GM12878 (cell line): ENCODE data around the gene GRAMD1A. TPM values are rescaled to one million over a fixed set of nuclear protein-coding genes. Genes with fewer than 3 reads are reported as not detected.

Experiments
- ATAC-seq: fragments of 200-7000 bp; cut with Tn5 transposase; 3 replicates; pipeline ENCODE4 v1.9.1; 2020; ENCODE audit warnings: mild to moderate bottlenecking, moderate library complexity
- BruUV-seq: library from RNA; stranded (reverse); fragments of 400-500 nt; replicated peaks from 2 replicates; lab custom pipeline; 2021; lab: Mats Ljungman, UMichigan
- CTCF ChIA-PET: fragments of 300-600 bp; sonication (Branson Sonifier 250); formaldehyde crosslinking; extraction: SDS; loops from one replicate; lab custom pipeline; 2021; ENCODE audit warnings: inconsistent platforms; lab: Yijun Ruan, JAX
- POLR2A ChIA-PET: fragments of 350-600 bp; formaldehyde crosslinking; extraction: SDS; loops from one replicate; lab custom pipeline; 2021; ENCODE audit warnings: inconsistent platforms; lab: Charles Lee
- RAD21 ChIA-PET: fragments of 300-600 bp; sonication (Branson Sonifier 250); formaldehyde crosslinking; loops from one replicate; lab custom pipeline; 2023; ENCODE audit warnings: antibody characterized with exemption; ENCODE audit not compliant: unreplicated experiment; lab: Charles Lee
- SMC1A ChIA-PET: fragments of 300-600 bp; sonication (Branson Sonifier 250); formaldehyde crosslinking; loops from one replicate; lab custom pipeline; 2023; ENCODE audit not compliant: unreplicated experiment, uncharacterized antibody; lab: Charles Lee
- DNase-seq: peaks from one replicate; pipeline ENCODE4 v3.0.0-alpha.2; 2011; ENCODE audit warnings: low read depth, low spot score
- FAIRE-seq: peaks from 3 replicates; lab custom pipeline; 2011; peaks lifted over from hg19 to GRCh38; lab: Jason Lieb, UNC
- H2AFZ ChIP-seq: 2 replicates; pipeline ENCODE4 v1.6.0; 2011; ENCODE audit warnings: low read depth, low read length, control low read depth; ENCODE audit not compliant: control insufficient read depth
- H3K27ac ChIP-seq: 2 replicates; pipeline ENCODE4 v1.5.1; 2011; ENCODE audit warnings: control low read depth; ENCODE audit not compliant: control insufficient read depth, insufficient read depth
- H3K27me3 ChIP-seq, 2 experiments: replicated peaks in 1 of 2; 2 replicates each; pipeline versions ENCODE4 v1.6.0 to v1.6.1; 2011; ENCODE audit warnings: low read length in 1 of 2; ENCODE audit not compliant: control insufficient read depth in 2 of 2, insufficient read depth in 2 of 2
- H3K36me3 ChIP-seq, 2 experiments: 2 replicates each; pipeline ENCODE4 v1.5.1; 2011; ENCODE audit warnings: low read length in 1 of 2; ENCODE audit not compliant: control insufficient read depth in 2 of 2, insufficient read depth in 2 of 2
- H3K4me1 ChIP-seq: 2 replicates; pipeline ENCODE4 v1.6.1; 2011; ENCODE audit warnings: mild to moderate bottlenecking, low read length, moderate library complexity, mixed read lengths; ENCODE audit not compliant: control insufficient read depth, insufficient read depth
- H3K4me2 ChIP-seq: 2 replicates; pipeline ENCODE4 v1.6.0; 2011; ENCODE audit warnings: control low read depth; ENCODE audit not compliant: control insufficient read depth, insufficient read depth
- H3K4me3 ChIP-seq: fragments of 200-600 bp; sonication (generic); 2 replicates; pipeline ENCODE4 v1.5.1; 2016
- H3K79me2 ChIP-seq: 2 replicates; pipeline ENCODE4 v1.6.0; 2011; ENCODE audit warnings: low read length; ENCODE audit not compliant: control insufficient read depth, insufficient read depth
- H3K9ac ChIP-seq: 2 replicates; pipeline ENCODE4 v1.8.0; 2011; ENCODE audit warnings: low read length, control low read depth, mixed read lengths; ENCODE audit not compliant: control insufficient read depth, insufficient read depth
- H3K9me3 ChIP-seq: replicated peaks from 3 replicates; pipeline ENCODE4 v1.5.1; 2011; ENCODE audit warnings: mild to moderate bottlenecking, low read length; ENCODE audit not compliant: control insufficient read depth, insufficient read depth
- H4K20me1 ChIP-seq: 2 replicates; pipeline ENCODE4 v1.6.0; 2011; ENCODE audit not compliant: control insufficient read depth, insufficient read depth
- IKZF1 ChIP-seq: fragments of 450-650 bp; conservative IDR thresholded peaks from 2 replicates; pipeline ENCODE4 v1.6.1; 2017; ENCODE audit warnings: antibody characterized with exemption, mild to moderate bottlenecking
- IRF4 ChIP-seq: IDR thresholded peaks from 2 replicates; pipeline ENCODE4 v1.6.1; 2011; ENCODE audit warnings: low read depth, low read length
- NR2C1 ChIP-seq: fragments of 450-650 bp; IDR thresholded peaks from 2 replicates; pipeline ENCODE4 v1.6.1; 2017; ENCODE audit warnings: antibody characterized with exemption, mild to moderate bottlenecking, moderate library complexity
- POLR2A ChIP-seq: IDR thresholded peaks from 2 replicates; pipeline ENCODE4 v1.6.1; 2011; ENCODE audit warnings: low read depth, mild to moderate bottlenecking, low read length
- RCOR1 ChIP-seq: conservative IDR thresholded peaks from 2 replicates; pipeline ENCODE4 v1.6.1; 2012; ENCODE audit warnings: low read depth, low read length, improper control_type of control experiment
- ZNF687 ChIP-seq: fragments of 450-650 bp; IDR thresholded peaks from 2 replicates; pipeline ENCODE4 v1.6.1; 2017; ENCODE audit warnings: mild to moderate bottlenecking, moderate library complexity
- WGBS: methylation state at CpG from one replicate; pipeline ENCODE4 v1.1.6; 2016; ENCODE audit warnings: low lambda C conversion rate; ENCODE audit not compliant: insufficient replicate concordance, insufficient coverage; ENCODE audit errors: missing lambda C conversion rate; 5-methylcytosine and 5-hydroxymethylcytosine counted together
- in situ Hi-C: fragments of 300-500 bp; cut with MboI; formaldehyde crosslinking; loops from 9 replicates; pipeline ENCODE4 v1.14.3; 2018; ENCODE audit warnings: mixed read lengths
- intact Hi-C: fragments of 100-400 bp; cut with micrococcal nuclease; formaldehyde crosslinking; loops from one replicate; pipeline ENCODE4 v1.14.2; 2022; ENCODE audit not compliant: unreplicated experiment
- polyA plus RNA-seq, 11 experiments: library from polyadenylated mRNA; depleted of rRNA in 4 of 11; unstranded in 6 of 11; stranded (reverse) in 5 of 11; fragments of >200 nt; fragmentation: Nextera tagmentation in 4 of 11; fragmentation: Illumina TruSeq in 1 of 11; extraction: Ambion mirVana in 4 of 11; extraction: Trizol in 1 of 11; gene quantifications; 1 replicate in 1 of 11; 2 replicates in 10 of 11; pipeline versions ENCODE4 v1.2.1 to v1.2.3, GENCODE V29; 2011 to 2016; ENCODE audit warnings: inconsistent platforms in 2 of 11, missing spikeins in 2 of 11, low read depth in 1 of 11
- total RNA-seq, 4 experiments: library from RNA; depleted of rRNA in 3 of 4; stranded (reverse); fragments of >200 nt in 3 of 4; fragmentation: Illumina TruSeq in 1 of 4; extraction: Trizol in 1 of 4; gene quantifications; 2 replicates each; pipeline versions ENCODE4 v1.2.1 to v1.2.3, GENCODE V29; 2013 to 2021
- TF ChIP-seq, protein P1 (sequence below): fragments of 450-650 bp; IDR thresholded peaks from 2 replicates; pipeline ENCODE4 v1.6.1; 2016; ENCODE audit warnings: mild to moderate bottlenecking, moderate library complexity, borderline replicate concordance

Gene GRAMD1A
- total and polyA plus RNA-seq, 10 of the 15 experiments (the other 5 are each of a cell fraction or from before 2014, with no cell fraction given), result 0.79 to 73.6 (median 35.3) TPM

GRCh38 chr19:35029737-35030256 is 29.7 kb downstream of the GRAMD1A start:
- in situ Hi-C loops, result no loop called here
- Histone ChIP-seq H3K4me2 (0 out of 2 replicates have a peak overlapping the region, but pooled peaks have one; percentile 42), H3K4me1 (no peaks in the 10 kb centered on the region), H3K27ac (no peak overlapping the region), H2AFZ (no peak overlapping the region), H4K20me1 (no peaks in the 10 kb centered on the region), H3K4me3 (no peak overlapping the region), H3K36me3 (peaks cover 0 to 5% of the 10 kb centered on the region in 2 experiments; a peak in 2 of 4 replicates), H3K79me2 (no peaks in the 10 kb centered on the region), H3K9ac (no peak overlapping the region), H3K27me3 (peaks cover 2 to 5% of the 10 kb centered on the region in 2 experiments; a peak in 2 of 4 replicates), H3K9me3 (no peaks in the 10 kb centered on the region)
- ATAC-seq (no peak; the same call in 2 of the 3 replicates), DNase-seq (no peak), FAIRE-seq (no peak)
- ChIA-PET SMC1A (no interaction called here), POLR2A (no interaction called here), CTCF (no interaction called here), RAD21 (no interaction called here)
- BruUV-seq, result no TSS peak
- intact Hi-C loops, result no loop called here
- TF ChIP-seq ZNF687 (no peak), RCOR1 (no peak), IRF4 (no peak), POLR2A (0 out of 2 replicates have a peak, but pooled peaks have one; percentile 23), NR2C1 (no peak), IKZF1 (no peak)
- TF ChIP-seq, protein P1, sequence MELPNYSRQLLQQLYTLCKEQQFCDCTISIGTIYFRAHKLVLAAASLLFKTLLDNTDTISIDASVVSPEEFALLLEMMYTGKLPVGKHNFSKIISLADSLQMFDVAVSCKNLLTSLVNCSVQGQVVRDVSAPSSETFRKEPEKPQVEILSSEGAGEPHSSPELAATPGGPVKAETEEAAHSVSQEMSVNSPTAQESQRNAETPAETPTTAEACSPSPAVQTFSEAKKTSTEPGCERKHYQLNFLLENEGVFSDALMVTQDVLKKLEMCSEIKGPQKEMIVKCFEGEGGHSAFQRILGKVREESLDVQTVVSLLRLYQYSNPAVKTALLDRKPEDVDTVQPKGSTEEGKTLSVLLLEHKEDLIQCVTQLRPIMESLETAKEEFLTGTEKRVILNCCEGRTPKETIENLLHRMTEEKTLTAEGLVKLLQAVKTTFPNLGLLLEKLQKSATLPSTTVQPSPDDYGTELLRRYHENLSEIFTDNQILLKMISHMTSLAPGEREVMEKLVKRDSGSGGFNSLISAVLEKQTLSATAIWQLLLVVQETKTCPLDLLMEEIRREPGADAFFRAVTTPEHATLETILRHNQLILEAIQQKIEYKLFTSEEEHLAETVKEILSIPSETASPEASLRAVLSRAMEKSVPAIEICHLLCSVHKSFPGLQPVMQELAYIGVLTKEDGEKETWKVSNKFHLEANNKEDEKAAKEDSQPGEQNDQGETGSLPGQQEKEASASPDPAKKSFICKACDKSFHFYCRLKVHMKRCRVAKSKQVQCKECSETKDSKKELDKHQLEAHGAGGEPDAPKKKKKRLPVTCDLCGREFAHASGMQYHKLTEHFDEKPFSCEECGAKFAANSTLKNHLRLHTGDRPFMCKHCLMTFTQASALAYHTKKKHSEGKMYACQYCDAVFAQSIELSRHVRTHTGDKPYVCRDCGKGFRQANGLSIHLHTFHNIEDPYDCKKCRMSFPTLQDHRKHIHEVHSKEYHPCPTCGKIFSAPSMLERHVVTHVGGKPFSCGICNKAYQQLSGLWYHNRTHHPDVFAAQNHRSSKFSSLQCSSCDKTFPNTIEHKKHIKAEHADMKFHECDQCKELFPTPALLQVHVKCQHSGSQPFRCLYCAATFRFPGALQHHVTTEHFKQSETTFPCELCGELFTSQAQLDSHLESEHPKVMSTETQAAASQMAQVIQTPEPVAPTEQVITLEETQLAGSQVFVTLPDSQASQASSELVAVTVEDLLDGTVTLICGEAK, result no peak
- WGBS, result 42% methylated on average over 8 of the region's 11 CpGs
